MG63 (cell line): ENCODE results near the gene SYK. TPM values are rescaled to one million over a fixed set of nuclear protein-coding genes. Genes with fewer than 3 reads are reported as not detected.

ENCODE experiments used
- DNase-seq: peaks from one replicate; pipeline ENCODE4 v3.0.0-alpha.2; 2020
- H3K27me3 ChIP-seq: fragments of 250-450 bp; sonication (Bioruptor Pico); 2 replicates; pipeline ENCODE4 v1.5.1; 2020; ENCODE audit warnings: mild to moderate bottlenecking, moderate library complexity
- H3K36me3 ChIP-seq: fragments of 250-450 bp; sonication (Bioruptor Pico); 2 replicates; pipeline ENCODE4 v1.5.1; 2020; ENCODE audit warnings: mild to moderate bottlenecking, moderate library complexity
- H3K4me3 ChIP-seq: fragments of 250-450 bp; sonication (Bioruptor Pico); 2 replicates; pipeline ENCODE4 v1.5.1; 2020; ENCODE audit warnings: mild to moderate bottlenecking, moderate library complexity
- H3K9me3 ChIP-seq: fragments of 250-450 bp; sonication (Bioruptor Pico); 2 replicates; pipeline ENCODE4 v1.5.1; 2020; ENCODE audit warnings: mild to moderate bottlenecking, moderate library complexity
- total RNA-seq: library from RNA; depleted of rRNA; stranded (reverse); fragments of >200 nt; shearing (Covaris generic); gene quantifications from 2 replicates; pipeline ENCODE4 v1.2.3, GENCODE V29; 2014; ENCODE audit warnings: low replicate concordance

SYK gene
- total RNA-seq, 1 experiment from 2014 or later = 7.9 TPM

- no peaks in the 10 kb centered on the region for H3K27me3 ChIP-seq
- no peak for DNase-seq
- no peaks in the 10 kb centered on the region for H3K9me3 ChIP-seq
- H3K36me3 ChIP-seq = no peaks in the 10 kb centered on the region
- no peak overlapping the region for H3K4me3 ChIP-seq
Observed at GRCh38 chr9:90896231-90896630, 94.6 kb downstream of the SYK start.

GRCh38 chr9:90898228-90898627 is 96.6 kb downstream of the SYK start:
- no peak overlapping the region for H3K4me3 ChIP-seq
- no peak for DNase-seq
- no peaks in the 10 kb centered on the region for H3K36me3 ChIP-seq
- H3K27me3 ChIP-seq = no peaks in the 10 kb centered on the region
- H3K9me3 ChIP-seq = no peaks in the 10 kb centered on the region

DNA sequence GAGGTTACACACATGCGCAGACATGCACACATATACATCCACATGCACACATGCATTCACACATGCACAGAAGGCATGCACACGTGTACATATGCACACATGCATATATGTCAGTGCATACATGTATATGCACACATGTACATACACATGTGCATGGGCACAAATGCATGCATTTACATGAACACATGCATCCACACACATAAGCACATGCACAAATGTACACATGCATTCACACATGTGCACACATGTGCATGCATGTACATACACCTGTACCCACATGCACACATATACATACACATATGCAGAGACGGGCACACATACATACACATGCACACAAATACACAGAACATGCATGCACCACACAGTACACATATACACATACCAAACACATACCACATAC is 97.7 kb downstream of the SYK start:
- no peak for DNase-seq
- Histone ChIP-seq H3K9me3 (no peaks in the 10 kb centered on the region), H3K27me3 (no peaks in the 10 kb centered on the region), H3K4me3 (no peak overlapping the region), H3K36me3 (no peaks in the 10 kb centered on the region)

DNA sequence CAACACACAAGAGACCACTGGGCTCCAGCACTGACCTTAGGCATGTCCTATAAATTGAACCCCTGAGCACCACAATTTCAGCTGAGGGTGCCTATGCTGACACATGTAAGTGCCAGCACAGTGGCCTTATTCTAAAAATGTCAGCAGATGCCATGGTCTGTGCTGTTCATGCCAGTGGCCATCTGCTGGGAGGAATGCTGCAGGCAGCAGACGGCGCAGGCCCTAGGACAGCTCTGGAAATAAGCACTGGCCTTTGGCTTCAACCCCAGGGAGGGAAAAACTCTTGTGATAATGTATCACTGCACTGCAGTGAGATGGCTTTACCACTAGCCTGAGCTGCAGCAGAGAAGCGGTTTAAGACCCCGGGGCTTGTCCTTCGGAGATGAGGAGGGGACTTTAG is 98.5 kb downstream of the SYK start:
- DNase-seq = no peak
- no peaks in the 10 kb centered on the region for H3K9me3 ChIP-seq
- H3K4me3 ChIP-seq = no peak overlapping the region
- no peaks in the 10 kb centered on the region for H3K27me3 ChIP-seq
- H3K36me3 ChIP-seq = no peaks in the 10 kb centered on the region

- Histone ChIP-seq H3K36me3 (no peaks in the 10 kb centered on the region), H3K9me3 (no peaks in the 10 kb centered on the region), H3K27me3 (no peaks in the 10 kb centered on the region), H3K4me3 (no peak overlapping the region)
- no peak for DNase-seq
Observed at GRCh38 chr9:90901933-90902332, 100.3 kb downstream of the SYK start.

DNA sequence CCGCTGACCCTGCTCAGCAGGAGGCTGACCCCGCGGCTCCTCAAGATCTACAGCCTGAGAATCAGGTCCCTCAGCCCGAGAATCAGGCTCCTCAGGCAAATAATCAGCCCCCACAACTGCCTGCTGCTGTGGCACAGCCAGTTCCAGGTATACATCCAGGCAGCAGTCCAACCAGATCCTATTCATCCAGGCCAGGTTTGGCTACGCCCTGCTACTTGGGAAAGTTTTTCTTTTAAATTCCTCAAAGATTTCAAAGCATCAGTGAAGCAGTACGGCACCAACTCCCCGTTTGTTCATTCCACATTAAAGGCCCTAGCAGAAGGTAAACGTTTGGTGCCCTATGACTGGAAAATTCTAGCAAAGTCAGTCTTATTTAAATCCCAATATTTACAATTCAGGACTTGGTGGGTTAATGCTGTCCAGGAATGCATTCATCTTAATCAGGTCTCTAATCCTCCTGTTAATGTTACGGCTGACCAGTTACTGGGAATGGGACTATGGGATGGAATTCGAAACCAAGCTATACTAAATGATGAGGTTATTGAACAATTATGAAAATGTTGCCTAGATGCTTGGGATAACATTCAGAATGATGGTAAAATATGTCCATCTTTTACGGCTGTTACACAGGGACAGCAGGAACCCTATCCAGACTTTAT is 102.3 kb downstream of the SYK start:
- Histone ChIP-seq H3K4me3 (no peak overlapping the region), H3K9me3 (no peaks in the 10 kb centered on the region), H3K36me3 (no peaks in the 10 kb centered on the region), H3K27me3 (no peaks in the 10 kb centered on the region)
- no peak for DNase-seq

GRCh38 chr9:90904706-90905478 is 103.3 kb downstream of the SYK start:
- no peak for DNase-seq
- Histone ChIP-seq H3K9me3 (no peaks in the 10 kb centered on the region), H3K27me3 (no peaks in the 10 kb centered on the region), H3K4me3 (no peak overlapping the region), H3K36me3 (no peaks in the 10 kb centered on the region)

GRCh38 chr9:90905822-90906221 is 104.2 kb downstream of the SYK start:
- no peaks in the 10 kb centered on the region for H3K9me3 ChIP-seq
- no peaks in the 10 kb centered on the region for H3K36me3 ChIP-seq
- H3K4me3 ChIP-seq = no peak overlapping the region
- H3K27me3 ChIP-seq = no peaks in the 10 kb centered on the region
- DNase-seq = no peak

- H3K36me3 ChIP-seq = no peaks in the 10 kb centered on the region
- DNase-seq = no peak
- H3K4me3 ChIP-seq = no peak overlapping the region
- no peaks in the 10 kb centered on the region for H3K27me3 ChIP-seq
- H3K9me3 ChIP-seq = no peaks in the 10 kb centered on the region
Observed at GRCh38 chr9:90906316-90907055, 104.9 kb downstream of the SYK start.

- Histone ChIP-seq H3K4me3 (no peak overlapping the region), H3K27me3 (no peaks in the 10 kb centered on the region), H3K9me3 (no peaks in the 10 kb centered on the region), H3K36me3 (no peaks in the 10 kb centered on the region)
- DNase-seq = no peak
Observed at GRCh38 chr9:90907056-90907445, 105.4 kb downstream of the SYK start.

DNA sequence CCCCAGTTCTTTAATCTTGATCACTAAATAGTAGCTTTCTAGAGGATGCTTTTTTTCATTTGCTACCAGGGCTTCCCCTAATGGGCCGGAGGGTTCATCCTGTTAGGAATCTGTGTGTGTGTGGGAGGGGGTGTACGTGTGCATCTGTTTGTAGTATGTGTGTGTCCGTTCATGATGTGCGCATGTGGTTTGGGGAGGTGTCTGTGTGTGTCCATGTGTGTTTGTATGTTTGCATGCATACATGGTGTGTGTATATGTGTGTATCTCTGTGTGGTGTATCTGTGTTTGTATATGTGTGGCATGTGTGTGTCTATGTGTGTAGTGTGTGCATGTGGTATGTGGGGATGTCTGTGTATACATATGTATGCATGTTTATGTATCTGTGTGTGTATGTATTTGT is 106.2 kb downstream of the SYK start:
- no peak for DNase-seq
- no peaks in the 10 kb centered on the region for H3K9me3 ChIP-seq
- H3K27me3 ChIP-seq = no peaks in the 10 kb centered on the region
- H3K4me3 ChIP-seq = no peak overlapping the region
- H3K36me3 ChIP-seq = no peaks in the 10 kb centered on the region

GRCh38 chr9:90909225-90909624 is 107.6 kb downstream of the SYK start:
- H3K4me3 ChIP-seq = no peak overlapping the region
- H3K9me3 ChIP-seq = no peaks in the 10 kb centered on the region
- H3K27me3 ChIP-seq = no peaks in the 10 kb centered on the region
- H3K36me3 ChIP-seq = no peaks in the 10 kb centered on the region
- DNase-seq = no peak

- Histone ChIP-seq H3K27me3 (no peaks in the 10 kb centered on the region), H3K9me3 (no peaks in the 10 kb centered on the region), H3K36me3 (no peaks in the 10 kb centered on the region), H3K4me3 (no peak overlapping the region)
- DNase-seq = no peak
Observed at GRCh38 chr9:90909747-90910283, 108.2 kb downstream of the SYK start.

DNA sequence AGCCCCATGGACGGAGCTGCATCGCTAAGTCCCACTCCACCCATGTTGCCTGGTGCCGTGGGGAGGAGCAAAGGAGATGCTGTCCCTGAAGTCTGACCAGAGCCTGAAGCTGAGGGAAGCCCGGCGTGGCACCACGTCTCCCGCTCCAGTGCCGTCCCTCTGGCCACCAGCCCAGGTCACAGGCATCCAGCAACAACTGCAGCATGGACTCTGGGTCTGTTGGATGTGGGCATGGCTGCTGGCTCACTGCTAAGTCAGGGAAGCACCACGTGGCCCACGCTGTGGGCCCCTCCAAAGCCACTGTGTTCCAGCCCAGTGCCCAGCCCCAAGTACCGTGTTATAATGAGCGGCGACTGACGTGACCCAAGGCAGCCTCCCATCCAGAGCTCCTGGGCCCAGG is 112.6 kb downstream of the SYK start:
- no peak for DNase-seq
- no peak overlapping the region for H3K4me3 ChIP-seq
- no peaks in the 10 kb centered on the region for H3K36me3 ChIP-seq
- H3K9me3 ChIP-seq = no peaks in the 10 kb centered on the region
- H3K27me3 ChIP-seq = no peaks in the 10 kb centered on the region

DNA sequence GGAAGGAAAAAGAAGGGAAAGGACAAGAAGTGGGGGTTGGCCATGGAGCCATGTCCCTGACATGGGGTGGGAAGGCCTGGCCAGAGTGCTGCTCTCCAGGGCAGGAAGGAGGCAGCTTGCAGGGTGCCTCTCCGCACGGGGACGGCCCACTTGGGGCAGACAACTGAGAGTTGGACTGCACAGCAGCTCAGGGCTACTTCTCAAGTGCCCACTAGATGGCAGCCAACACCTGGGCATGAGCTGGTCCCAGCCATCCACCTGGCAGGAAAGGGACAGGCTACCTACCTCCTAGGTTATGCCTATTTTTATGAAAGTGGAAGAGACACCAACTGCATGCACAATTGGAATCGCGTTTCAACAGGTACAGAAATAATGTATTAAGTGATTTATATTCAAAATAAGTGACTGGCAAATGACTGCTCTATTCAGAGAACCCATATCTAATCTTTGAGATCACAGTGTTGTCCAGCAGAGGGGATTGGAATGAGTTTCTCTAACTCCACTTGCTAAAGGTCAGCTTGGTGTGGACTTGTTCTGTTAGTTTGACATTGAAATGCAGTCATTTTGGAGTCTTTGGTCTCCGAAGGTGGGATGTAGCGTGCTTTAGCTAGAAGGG is 113.4 kb downstream of the SYK start:
- peak; percentile 63 for DNase-seq
- Histone ChIP-seq H3K9me3 (no peaks in the 10 kb centered on the region), H3K4me3 (no peak overlapping the region)

DNA sequence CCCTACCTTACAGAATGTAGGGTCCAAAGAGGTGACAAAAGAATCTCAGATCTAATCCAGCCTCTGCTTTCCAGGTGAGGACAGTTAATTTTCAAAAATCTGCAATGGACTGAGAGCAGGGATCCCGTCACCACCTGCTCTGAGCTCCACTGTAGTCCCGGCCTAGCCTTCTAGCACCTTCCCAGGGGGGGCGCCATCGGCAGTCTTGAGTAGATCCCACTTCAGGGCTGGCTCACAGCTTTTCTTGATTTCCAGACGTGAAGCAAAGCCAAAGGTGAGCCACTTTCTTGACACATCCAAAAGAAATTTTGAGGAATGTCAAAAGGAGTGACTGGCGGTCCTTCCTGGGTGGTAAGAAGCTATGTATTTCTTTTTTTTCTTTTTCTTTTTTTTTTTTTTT is 114.1 kb downstream of the SYK start:
- DNase-seq = peak; percentile 23
- Histone ChIP-seq H3K9me3 (no peaks in the 10 kb centered on the region), H3K27me3 (no peaks in the 10 kb centered on the region), H3K36me3 (no peaks in the 10 kb centered on the region), H3K4me3 (no peak overlapping the region)

More for the DNA sequence above, 113.4 kb downstream of the SYK start:
- H3K36me3 ChIP-seq = no peaks in the 10 kb centered on the region
- H3K27me3 ChIP-seq = no peaks in the 10 kb centered on the region

- DNase-seq = peak; percentile 53
- Histone ChIP-seq H3K36me3 (no peaks in the 10 kb centered on the region), H3K27me3 (no peaks in the 10 kb centered on the region), H3K9me3 (no peaks in the 10 kb centered on the region), H3K4me3 (no peak overlapping the region)
Observed at GRCh38 chr9:90916147-90916734, 114.6 kb downstream of the SYK start.
